GM12801 (cell line): ENCODE data around the gene CD164.

Source experiments
- CTCF ChIP-seq: IDR thresholded peaks from one replicate; pipeline ENCODE4 v1.5.1; 2011; ENCODE audit warnings: control low read depth; ENCODE audit not compliant: insufficient read length; ENCODE audit errors: extremely low read depth

CD164 gene

GRCh38 chr6:109388265-109388664 is 6.0 kb upstream of the CD164 start:
- TF ChIP-seq CTCF: no peak

GRCh38 chr6:109383438-109383940 is 1.2 kb upstream of the CD164 start:
- no peak for TF ChIP-seq CTCF

- no peak for TF ChIP-seq CTCF
Measured at GRCh38 chr6:109382576-109383437, 540 bp upstream of the CD164 start.

DNA sequence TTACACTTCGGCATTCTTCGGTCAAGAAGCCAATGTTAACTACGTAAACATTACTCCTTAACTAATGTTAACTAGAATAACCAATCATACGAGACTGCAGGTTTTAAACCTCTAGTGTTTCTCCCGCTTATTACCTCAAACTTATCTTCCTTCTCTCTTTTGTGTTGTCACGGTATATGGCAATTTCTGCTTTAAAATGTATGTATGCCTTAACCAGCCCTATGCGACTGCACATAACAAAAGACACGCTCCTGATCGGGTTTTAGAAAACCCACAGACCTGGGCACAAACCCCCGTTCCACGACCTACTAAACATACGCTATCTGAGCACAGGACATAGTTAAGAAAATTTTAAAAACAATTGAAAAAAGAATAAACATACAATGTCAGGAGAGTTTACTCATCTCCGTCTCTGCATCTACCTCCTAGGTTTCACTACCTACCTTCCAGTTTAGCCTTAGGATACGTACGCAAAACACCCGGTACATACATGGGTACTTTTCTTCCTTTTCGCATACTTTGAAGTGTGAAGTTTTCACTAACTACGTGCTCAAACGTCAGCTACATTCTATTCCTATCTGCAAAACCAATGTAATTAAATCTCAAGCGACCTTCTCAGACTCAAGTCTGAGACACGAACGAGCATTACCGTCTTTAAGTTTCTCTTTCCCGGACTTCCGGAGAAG is 1.1 kb downstream of the CD164 start:
- TF ChIP-seq CTCF: no peak

GRCh38 chr6:109379711-109380110 is 2.6 kb downstream of the CD164 start:
- TF ChIP-seq CTCF: no peak

GRCh38 chr6:109377717-109378116 is 4.5 kb downstream of the CD164 start:
- no peak for TF ChIP-seq CTCF

DNA sequence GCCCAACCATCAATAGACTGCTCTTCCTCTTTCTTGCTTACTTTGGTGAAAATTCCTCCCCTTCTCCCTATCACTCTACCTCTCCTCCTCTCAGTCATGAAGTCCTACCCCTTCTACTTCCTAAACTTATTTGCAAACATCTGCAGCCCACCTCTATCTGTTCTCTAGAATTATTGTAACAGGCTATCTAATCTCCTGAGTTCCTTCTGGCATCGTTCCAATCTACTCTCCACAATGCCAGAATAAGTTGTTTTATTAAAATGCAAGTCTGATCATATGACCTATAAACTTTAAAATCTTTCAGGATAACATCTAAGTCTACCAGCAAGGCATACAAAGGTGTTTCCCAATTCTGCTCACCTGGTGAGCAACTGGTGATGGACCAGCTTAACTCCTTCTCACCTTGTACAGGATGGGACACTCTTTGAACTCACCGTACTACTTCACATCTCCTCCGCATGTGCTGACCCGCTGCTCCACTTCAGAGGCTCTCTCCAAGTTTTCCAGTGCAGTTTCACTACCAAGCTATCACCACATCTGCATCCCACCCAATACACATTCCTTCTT is 7.9 kb downstream of the CD164 start:
- TF ChIP-seq CTCF: no peak
